ENCODE data around the gene TOB1.
"Not testable (repeated sequence)": the region's sequence is repeated elsewhere in the genome, so short reads cannot be mapped to it uniquely, and the experiment has no call there.

TOB1 gene

GRCh38 chr17:50898369-50899004, 32.3 kb upstream of the TOB1 start:
- DNase-seq (ENCODE audit: low spot score): no peak

DNA sequence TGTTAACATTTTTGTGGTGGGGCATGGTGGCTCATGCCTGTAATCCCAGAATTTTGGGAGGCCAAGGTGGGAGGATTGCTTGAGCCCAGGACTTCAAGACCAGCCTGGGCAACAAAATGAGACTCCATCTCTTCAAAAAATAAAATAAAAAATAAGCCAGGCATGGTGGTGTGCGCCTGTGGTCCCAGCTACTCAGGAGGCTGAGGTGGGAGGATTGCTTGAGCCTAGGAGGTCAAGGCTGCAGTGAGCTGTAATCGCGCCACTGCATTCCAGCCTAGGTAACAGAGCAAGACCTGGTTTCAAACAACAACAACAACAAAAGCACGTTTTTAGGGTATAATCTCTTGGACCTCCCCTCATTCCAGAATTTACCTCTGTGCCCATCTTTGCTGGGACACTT, 28.4 kb upstream of the TOB1 start:
- not testable (repeated sequence) for DNase-seq (ENCODE audit: low spot score)

- no peak for DNase-seq (ENCODE audit: low spot score)
Observed at GRCh38 chr17:50893183-50893993, 27.2 kb upstream of the TOB1 start.

DNA sequence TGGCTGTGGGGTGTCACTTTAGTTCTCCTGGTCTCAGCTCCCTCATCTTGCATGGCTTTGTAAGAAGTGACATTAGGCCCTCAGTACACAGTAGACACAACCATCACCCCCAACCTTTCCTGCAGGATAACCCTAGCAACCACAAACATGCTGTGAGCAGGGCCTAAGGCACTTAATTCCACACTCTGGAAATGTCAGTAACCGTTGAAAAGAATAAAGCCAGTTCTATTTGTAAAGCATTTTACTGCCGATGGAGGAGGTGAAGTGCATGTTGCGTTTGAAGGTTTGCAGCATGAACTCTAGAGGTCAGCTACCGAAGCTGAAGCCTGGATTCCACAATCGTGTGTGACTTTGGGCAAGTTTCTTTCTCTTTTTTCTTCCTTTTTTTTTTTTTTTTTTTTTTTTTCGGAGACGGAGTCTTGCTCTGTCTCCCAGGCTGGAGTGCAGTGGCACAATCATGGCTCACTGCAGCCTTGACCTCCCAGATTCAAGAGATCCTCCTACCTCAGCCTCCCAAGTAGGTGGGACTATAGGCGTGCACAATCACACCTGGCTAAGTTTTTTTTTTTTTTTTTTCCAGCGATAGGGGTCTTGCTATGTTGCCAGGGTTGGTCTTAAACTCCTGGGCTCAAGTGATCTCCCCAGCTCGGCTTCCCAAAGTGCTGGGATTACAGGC, 26.1 kb upstream of the TOB1 start:
- DNase-seq (ENCODE audit: low spot score): no peak

DNA sequence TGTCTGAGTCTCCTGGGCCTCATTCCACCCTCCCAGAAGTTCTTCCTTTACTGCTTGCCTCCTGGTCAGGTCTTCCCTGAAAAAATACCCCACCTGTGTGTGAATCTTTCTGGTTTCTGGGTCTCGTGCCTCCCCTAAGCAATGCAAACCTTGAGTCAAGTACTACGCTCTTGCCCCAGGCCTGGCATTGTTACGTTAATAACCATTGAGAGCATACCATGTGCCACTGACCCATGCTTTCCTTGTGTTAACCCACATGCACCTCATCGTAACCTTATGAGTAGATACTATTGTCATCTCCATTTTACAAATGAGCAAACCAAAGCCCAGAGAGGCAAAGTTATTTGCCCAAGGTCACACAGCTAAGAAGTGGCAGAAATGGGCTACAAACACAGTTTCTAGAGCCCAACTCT, 25.4 kb upstream of the TOB1 start:
- no peak for DNase-seq (ENCODE audit: low spot score)

- DNase-seq (ENCODE audit: low spot score): no peak
Observed at GRCh38 chr17:50890675-50891516, 24.7 kb upstream of the TOB1 start.

GRCh38 chr17:50889528-50890118, 23.5 kb upstream of the TOB1 start:
- no peak for DNase-seq (ENCODE audit: low spot score)

GRCh38 chr17:50887705-50888245, 21.6 kb upstream of the TOB1 start:
- no peak for DNase-seq (ENCODE audit: low spot score)

GRCh38 chr17:50884439-50885311, 18.5 kb upstream of the TOB1 start:
- DNase-seq (ENCODE audit: low spot score): no peak

- DNase-seq (ENCODE audit: low spot score): no peak
Observed at GRCh38 chr17:50883850-50884438, 17.8 kb upstream of the TOB1 start.

DNA sequence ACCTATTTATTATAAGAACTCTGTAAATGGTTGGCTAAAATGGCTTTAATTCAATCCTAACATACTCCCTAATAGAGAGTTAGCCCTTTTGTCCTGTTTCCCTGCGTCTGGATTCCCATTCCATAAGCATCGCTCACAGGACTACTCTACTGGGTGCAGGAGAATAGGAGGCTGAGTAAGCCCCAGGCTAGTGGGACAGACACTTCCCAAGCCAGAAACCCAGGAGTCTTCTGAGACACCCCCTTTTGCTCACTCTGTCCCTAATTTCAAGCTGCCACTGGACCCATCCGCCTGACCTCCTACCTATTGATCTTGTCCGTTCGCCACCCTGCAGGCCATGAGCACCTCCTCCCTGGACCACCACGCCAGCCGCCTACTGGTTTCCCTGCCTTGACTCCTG, 16.7 kb upstream of the TOB1 start:
- DNase-seq (ENCODE audit: low spot score): no peak

DNA sequence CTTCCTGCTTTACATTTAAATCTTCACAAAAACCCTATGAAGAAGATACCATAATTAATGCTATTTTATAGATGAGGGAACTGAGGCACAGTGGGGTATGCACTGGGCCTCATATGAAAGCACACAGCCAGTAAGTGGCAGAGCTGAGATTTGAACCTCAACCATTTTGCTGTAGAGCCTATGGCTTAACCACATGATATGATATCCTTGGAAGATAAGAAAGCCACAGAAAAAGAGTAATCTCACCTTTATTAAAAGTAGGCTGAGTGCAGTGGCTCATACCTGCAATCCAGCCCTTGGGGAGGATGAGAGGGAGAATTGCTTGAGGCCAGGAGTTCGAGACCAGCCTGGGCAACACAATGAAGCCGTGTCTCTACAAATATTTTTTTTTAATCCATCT, 15.0 kb upstream of the TOB1 start:
- no peak for DNase-seq (ENCODE audit: low spot score)

- no peak for DNase-seq (ENCODE audit: low spot score)
Observed at GRCh38 chr17:50879086-50879485, 12.9 kb upstream of the TOB1 start.

- DNase-seq (ENCODE audit: low spot score): no peak
Observed at GRCh38 chr17:50877838-50878237, 11.7 kb upstream of the TOB1 start.

DNA sequence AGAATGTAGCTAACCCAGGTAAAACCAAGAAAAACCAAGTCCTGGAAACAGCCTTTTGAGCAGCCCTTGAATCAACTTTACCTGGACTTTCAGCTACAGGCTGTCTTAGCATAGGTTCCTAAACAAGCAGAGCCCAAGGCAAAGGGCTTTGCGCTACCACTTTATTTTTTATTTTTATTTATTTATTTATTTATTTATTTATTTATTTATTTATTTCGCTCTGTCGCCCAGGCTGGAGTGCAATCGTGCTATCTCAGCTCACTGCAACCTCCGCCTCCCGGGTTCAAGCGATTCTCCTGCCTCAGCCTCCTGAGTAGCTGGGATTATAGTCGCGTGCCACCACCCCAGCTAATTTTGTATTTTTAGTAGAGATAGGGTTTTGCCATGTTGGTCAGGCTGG, 10.9 kb upstream of the TOB1 start:
- DNase-seq (ENCODE audit: low spot score): not testable (repeated sequence)

GRCh38 chr17:50875074-50875473, 8.9 kb upstream of the TOB1 start:
- no peak for DNase-seq (ENCODE audit: low spot score)

DNA sequence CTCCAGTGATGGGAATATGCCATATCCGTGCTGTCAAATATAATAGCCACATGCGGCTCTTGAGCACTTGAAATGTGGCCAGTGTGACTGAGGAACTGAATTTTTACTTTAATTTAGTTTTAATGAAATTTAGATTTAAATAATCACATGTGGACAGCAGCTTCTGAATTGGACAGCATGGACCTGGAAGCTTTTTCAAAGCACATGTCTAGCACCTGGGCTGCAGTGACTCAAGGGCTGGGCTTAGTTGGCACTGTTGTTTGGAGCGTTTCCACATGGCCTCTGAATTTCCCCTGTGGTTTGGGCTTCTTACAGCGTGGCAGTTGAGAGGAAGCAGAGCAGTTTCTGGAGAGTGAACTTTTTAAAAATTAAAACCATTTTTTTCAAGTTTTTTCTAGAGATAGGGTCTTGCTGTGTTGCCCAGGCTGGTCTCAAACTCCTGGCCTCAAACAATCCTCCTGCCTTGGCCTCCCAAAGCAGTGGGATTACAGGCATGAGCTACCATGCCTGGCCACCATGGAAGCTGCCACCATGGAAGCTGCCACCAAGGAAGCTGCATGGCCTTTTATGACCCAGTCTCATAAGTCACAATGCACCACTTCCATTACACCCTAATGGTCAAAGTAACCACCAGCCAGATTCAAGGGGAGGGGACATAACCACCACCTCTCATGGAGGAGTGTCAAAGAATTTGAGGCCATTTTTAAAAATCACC, 6.7 kb upstream of the TOB1 start:
- DNase-seq (ENCODE audit: low spot score): no peak

GRCh38 chr17:50871898-50872297, 5.7 kb upstream of the TOB1 start:
- no peak for DNase-seq (ENCODE audit: low spot score)

DNA sequence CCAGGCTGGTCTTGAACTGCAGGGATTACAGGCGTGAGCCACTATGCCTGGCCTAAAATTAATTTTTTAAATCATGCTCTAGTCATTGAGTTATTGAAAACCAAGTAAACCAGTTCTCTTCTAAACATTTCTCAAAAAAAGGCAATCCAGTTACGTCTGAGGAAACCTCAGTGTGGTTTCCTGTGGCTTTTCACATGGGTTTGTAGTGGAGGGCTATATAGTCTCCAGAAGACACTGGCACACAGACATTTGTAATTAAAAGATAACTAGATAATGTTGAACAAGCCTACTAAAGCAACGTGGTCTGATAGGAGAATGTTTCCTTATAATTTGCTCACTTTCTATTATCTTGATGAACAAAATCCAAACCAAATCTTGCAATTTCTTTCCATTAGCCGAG, 5.2 kb upstream of the TOB1 start:
- no peak for DNase-seq (ENCODE audit: low spot score)
